ENCODE data around the gene SERPINB5. TPM values are rescaled to one million over a fixed set of nuclear protein-coding genes. Genes with fewer than 3 reads are reported as not detected.

SERPINB5 gene
- total RNA-seq, 1 donor from 2014 or later, result not detected

- Histone ChIP-seq H3K4me3 (no peak overlapping the region), H3K9me3 (replicated peaks) (no peaks in the 10 kb centered on the region), H3K27ac (replicated peaks) (no peak overlapping the region), H3K4me1 (peaks cover 16% of the 10 kb centered on the region), H3K36me3 (no peaks in the 10 kb centered on the region), H3K27me3 (ENCODE audit: low read depth) (no peaks in the 10 kb centered on the region)
- TF ChIP-seq, protein P1, sequence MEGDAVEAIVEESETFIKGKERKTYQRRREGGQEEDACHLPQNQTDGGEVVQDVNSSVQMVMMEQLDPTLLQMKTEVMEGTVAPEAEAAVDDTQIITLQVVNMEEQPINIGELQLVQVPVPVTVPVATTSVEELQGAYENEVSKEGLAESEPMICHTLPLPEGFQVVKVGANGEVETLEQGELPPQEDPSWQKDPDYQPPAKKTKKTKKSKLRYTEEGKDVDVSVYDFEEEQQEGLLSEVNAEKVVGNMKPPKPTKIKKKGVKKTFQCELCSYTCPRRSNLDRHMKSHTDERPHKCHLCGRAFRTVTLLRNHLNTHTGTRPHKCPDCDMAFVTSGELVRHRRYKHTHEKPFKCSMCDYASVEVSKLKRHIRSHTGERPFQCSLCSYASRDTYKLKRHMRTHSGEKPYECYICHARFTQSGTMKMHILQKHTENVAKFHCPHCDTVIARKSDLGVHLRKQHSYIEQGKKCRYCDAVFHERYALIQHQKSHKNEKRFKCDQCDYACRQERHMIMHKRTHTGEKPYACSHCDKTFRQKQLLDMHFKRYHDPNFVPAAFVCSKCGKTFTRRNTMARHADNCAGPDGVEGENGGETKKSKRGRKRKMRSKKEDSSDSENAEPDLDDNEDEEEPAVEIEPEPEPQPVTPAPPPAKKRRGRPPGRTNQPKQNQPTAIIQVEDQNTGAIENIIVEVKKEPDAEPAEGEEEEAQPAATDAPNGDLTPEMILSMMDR (IDR thresholded peaks at IDR 0.05; ENCODE audit: borderline replicate concordance), result no peak
- no peak for DNase-seq
- intact Hi-C loops (cut with micrococcal nuclease), result no loop called here
Measured at GRCh38 chr18:63550068-63550467, 73.3 kb downstream of the SERPINB5 start.

GRCh38 chr18:63551769-63552168, 75.0 kb downstream of the SERPINB5 start:
- intact Hi-C loops (cut with micrococcal nuclease), result no loop called here
- TF ChIP-seq, protein P1 (IDR thresholded peaks at IDR 0.05; ENCODE audit: borderline replicate concordance), result no peak
- no peak overlapping the region for H3K4me3 ChIP-seq
- no peaks in the 10 kb centered on the region for H3K27me3 ChIP-seq (ENCODE audit: low read depth)
- no peaks in the 10 kb centered on the region for H3K36me3 ChIP-seq
- no peaks in the 10 kb centered on the region for H3K9me3 ChIP-seq (replicated peaks)
- DNase-seq, result no peak
- peaks cover 16% of the 10 kb centered on the region for H3K4me1 ChIP-seq
- H3K27ac ChIP-seq (replicated peaks), result no peak overlapping the region

- peaks cover 16% of the 10 kb centered on the region for H3K4me1 ChIP-seq
- intact Hi-C loops (cut with micrococcal nuclease), result no loop called here
- peak overlapping the region; percentile 47 for H3K27ac ChIP-seq (replicated peaks)
Measured at GRCh38 chr18:63552581-63552980, 75.8 kb downstream of the SERPINB5 start.

GRCh38 chr18:63553081-63553480, 76.3 kb downstream of the SERPINB5 start:
- Histone ChIP-seq H3K36me3 (no peaks in the 10 kb centered on the region), H3K4me3 (no peak overlapping the region), H3K27ac (replicated peaks) (peak overlapping the region; percentile 47), H3K27me3 (ENCODE audit: low read depth) (no peaks in the 10 kb centered on the region), H3K4me1 (peaks cover 16% of the 10 kb centered on the region), H3K9me3 (replicated peaks) (no peaks in the 10 kb centered on the region)
- DNase-seq, result no peak
- TF ChIP-seq, protein P1 (IDR thresholded peaks at IDR 0.05; ENCODE audit: borderline replicate concordance), result no peak
- intact Hi-C loops (cut with micrococcal nuclease), result no loop called here

More at GRCh38 chr18:63552581-63552980, 75.8 kb downstream of the SERPINB5 start:
- no peaks in the 10 kb centered on the region for H3K9me3 ChIP-seq (replicated peaks)
- no peaks in the 10 kb centered on the region for H3K27me3 ChIP-seq (ENCODE audit: low read depth)
- H3K36me3 ChIP-seq, result no peaks in the 10 kb centered on the region
- TF ChIP-seq, protein P1 (IDR thresholded peaks at IDR 0.05; ENCODE audit: borderline replicate concordance), result no peak
- H3K4me3 ChIP-seq, result no peak overlapping the region
- DNase-seq, result no peak

Other genes with a start within 250 kb of the SERPINB5 start
- 7.3 TPM for gene BCL2, start 157.2 kb upstream of the SERPINB5 start, total RNA-seq
- 31.3 TPM for gene KDSR, start 109.8 kb upstream of the SERPINB5 start, total RNA-seq
- gene VPS4B, start 54.5 kb upstream of the SERPINB5 start, total RNA-seq, result 16.7 TPM
- gene SERPINB12, start 65.4 kb downstream of the SERPINB5 start, total RNA-seq, result not detected
- not detected for gene SERPINB13, start 110.4 kb downstream of the SERPINB5 start, total RNA-seq
- gene SERPINB4, start 167.3 kb downstream of the SERPINB5 start, total RNA-seq, result not detected
- gene SERPINB3, start 184.9 kb downstream of the SERPINB5 start, total RNA-seq, result not detected
- not detected for gene SERPINB11, start 226.0 kb downstream of the SERPINB5 start, total RNA-seq